Sigmoid colon (tissue), 7 donors: Measurements from ENCODE around the gene SDK2. TPM values are rescaled to one million over a fixed set of nuclear protein-coding genes. Genes with fewer than 3 reads are reported as not detected.

ENCODE experiments used
- DNase-seq: peaks from one replicate; pipeline ENCODE4 v3.0.0-alpha.2; 2019
- H3K27ac ChIP-seq, 4 donors: fragments of 200-600 bp; sonication (generic); one replicate each; pipeline ENCODE4 v1.5.1; 2016 to 2019; ENCODE audit warnings: mild to moderate bottlenecking in 1 of 4
- H3K27me3 ChIP-seq, 3 donors: fragments of 200-600 bp; sonication (generic); one replicate each; pipeline ENCODE4 v1.5.1; 2019; ENCODE audit warnings: mild to moderate bottlenecking in 1 of 3
- H3K36me3 ChIP-seq, 4 donors: fragments of 200-600 bp; sonication (generic); one replicate each; pipeline ENCODE4 v1.5.1; 2016 to 2019
- H3K4me1 ChIP-seq, 4 donors: fragments of 200-600 bp; sonication (generic); one replicate each; pipeline ENCODE4 v1.5.1; 2017 to 2019
- H3K4me3 ChIP-seq, 4 donors: fragments of 200-600 bp; sonication (generic); one replicate each; pipeline ENCODE4 v1.5.1; 2017 to 2019; ENCODE audit warnings: mild to moderate bottlenecking in 2 of 4, moderate library complexity in 1 of 4
- H3K9me3 ChIP-seq, 4 donors: fragments of 200-600 bp in 3 of 4; sonication (generic) in 3 of 4; one replicate each; pipeline versions ENCODE4 v1.5.1 to v1.6.1; 2013 to 2019
- CTCF ChIP-seq, 4 experiments: fragments of 450-650 bp in 3 of 4; fragments of 200-600 bp in 1 of 4; IDR thresholded peaks; one replicate each; pipeline ENCODE4 v1.5.1; 2016 to 2019; ENCODE audit warnings: antibody characterized with exemption in 4 of 4, mild to moderate bottlenecking in 3 of 4, moderate library complexity in 2 of 4
- EP300 ChIP-seq, 4 donors: sonication (generic); formaldehyde crosslinking; IDR thresholded peaks; one replicate each; pipeline ENCODE4 v1.6.1; 2017; ENCODE audit warnings: antibody characterized with exemption in 4 of 4
- POLR2A ChIP-seq, 2 donors: fragments of 450-650 bp; IDR thresholded peaks; one replicate each; pipeline ENCODE4 v1.6.1; 2016; ENCODE audit warnings: antibody characterized with exemption in 2 of 2, mild to moderate bottlenecking in 2 of 2, moderate library complexity in 2 of 2
- POLR2AphosphoS5 ChIP-seq, 4 donors: sonication (generic); formaldehyde crosslinking; IDR thresholded peaks; one replicate each; pipeline ENCODE4 v1.6.1; 2017; ENCODE audit warnings: antibody characterized with exemption in 4 of 4
- WGBS, 2 donors: extraction: QIAGEN DNeasy Blood & Tissue Kit; methylation state at CpG; one replicate each; pipeline ENCODE4 v1.1.7; 2013; 5-methylcytosine and 5-hydroxymethylcytosine counted together
- intact Hi-C: fragments of 100-400 bp; cut with DNase I; formaldehyde crosslinking; loops from one replicate; pipeline ENCODE4 v1.15.1; 2023
- polyA plus RNA-seq, 3 donors: library from polyadenylated mRNA; stranded (reverse); fragments of 200-250 nt; gene quantifications; one replicate each; pipeline ENCODE4 v1.2.3, GENCODE V29; 2013
- total RNA-seq, 4 donors: library from RNA; depleted of rRNA; stranded (reverse); fragments of >200 nt; gene quantifications; one replicate each; pipeline ENCODE4 v1.1.0, GENCODE V29; 2016
- donor health status: healthy with polysubstance abuse.
- donor health status: Bipolar disorder and iron deficiency.
- donor health status: healthy.

The SDK2 gene
- total and polyA plus RNA-seq, 7 donors, result under 0.01 to 1.9 (median 0.71) TPM

- DNase-seq, result no peak
- Histone ChIP-seq H3K27ac (no peak overlapping the region), H3K4me3 (no peak overlapping the region), H3K27me3 (no peaks in the 10 kb centered on the region), H3K9me3 (no peaks in the 10 kb centered on the region), H3K36me3 (no peaks in the 10 kb centered on the region), H3K4me1 (no peaks in the 10 kb centered on the region)
- WGBS, 2 donors, result 94 to 96% methylated on average over 18 of the region's 18 CpGs
- TF ChIP-seq CTCF (IDR thresholded peaks at IDR 0.05) (no peak), EP300 (IDR thresholded peaks at IDR 0.05) (no peak), POLR2AphosphoS5 (IDR thresholded peaks at IDR 0.05) (no peak), POLR2A (IDR thresholded peaks at IDR 0.05) (no peak)
- intact Hi-C loops, result no loop called here
These were observed 243.2 kb downstream of the SDK2 start for GRCh38 chr17:73400915-73401545.

- intact Hi-C loops, result no loop called here
- 88 to 95% methylated on average over 11 of the region's 11 CpGs for WGBS, 2 donors
- H3K27ac ChIP-seq, result no peak overlapping the region
- H3K4me1 ChIP-seq, result no peaks in the 10 kb centered on the region
- H3K27me3 ChIP-seq, result no peaks in the 10 kb centered on the region
- no peaks in the 10 kb centered on the region for H3K36me3 ChIP-seq
- TF ChIP-seq EP300 (IDR thresholded peaks at IDR 0.05), result no peak
- TF ChIP-seq CTCF (IDR thresholded peaks at IDR 0.05), result no peak
- no peak for TF ChIP-seq POLR2AphosphoS5 (IDR thresholded peaks at IDR 0.05)
- no peak for TF ChIP-seq POLR2A (IDR thresholded peaks at IDR 0.05)
- H3K9me3 ChIP-seq, result no peaks in the 10 kb centered on the region
- DNase-seq, result no peak
- H3K4me3 ChIP-seq, result no peak overlapping the region
These were observed 245.2 kb downstream of the SDK2 start for GRCh38 chr17:73399056-73399455.

- no peaks in the 10 kb centered on the region for H3K27me3 ChIP-seq
- H3K4me1 ChIP-seq, result no peaks in the 10 kb centered on the region
- 92 to 94% methylated on average over 17 of the region's 17 CpGs for WGBS, 2 donors
- no peak overlapping the region for H3K4me3 ChIP-seq
- TF ChIP-seq POLR2A (IDR thresholded peaks at IDR 0.05), result no peak
- TF ChIP-seq EP300 (IDR thresholded peaks at IDR 0.05), result no peak
- no peak for TF ChIP-seq POLR2AphosphoS5 (IDR thresholded peaks at IDR 0.05)
- TF ChIP-seq CTCF (IDR thresholded peaks at IDR 0.05), result no peak
- no peaks in the 10 kb centered on the region for H3K36me3 ChIP-seq
- intact Hi-C loops, result no loop called here
- no peak for DNase-seq
- no peaks in the 10 kb centered on the region for H3K9me3 ChIP-seq
- H3K27ac ChIP-seq, result no peak overlapping the region
These were observed 246.2 kb downstream of the SDK2 start for GRCh38 chr17:73397856-73398540.

- DNase-seq, result no peak
- intact Hi-C loops, result no loop called here
- TF ChIP-seq POLR2AphosphoS5 (IDR thresholded peaks at IDR 0.05) (no peak), CTCF (IDR thresholded peaks at IDR 0.05) (no peak), POLR2A (IDR thresholded peaks at IDR 0.05) (no peak), EP300 (IDR thresholded peaks at IDR 0.05) (no peak)
These were observed 246.9 kb downstream of the SDK2 start for GRCh38 chr17:73397278-73397826.

More at GRCh38 chr17:73397278-73397826, 246.9 kb downstream of the SDK2 start:
- Histone ChIP-seq H3K36me3 (no peaks in the 10 kb centered on the region), H3K4me3 (no peak overlapping the region), H3K4me1 (no peaks in the 10 kb centered on the region), H3K27me3 (no peaks in the 10 kb centered on the region), H3K27ac (no peak overlapping the region), H3K9me3 (no peaks in the 10 kb centered on the region)
- 90 to 92% methylated on average over 17 of the region's 17 CpGs for WGBS, 2 donors
